HFFc6 (cell line): Measurements from ENCODE around the gene PAIP2. TPM values are rescaled to one million over a fixed set of nuclear protein-coding genes. Genes with fewer than 3 reads are reported as not detected.

Experiments
- DNase-seq: peaks from one replicate; pipeline ENCODE4 v3.0.0-alpha.2; 2018
- H3K27ac Mint-ChIP-seq: 2 replicates; pipeline ENCODE4 v1.8.0; 2020; ENCODE audit warnings: mild to moderate bottlenecking, mixed read lengths
- H3K27me3 Mint-ChIP-seq: 2 replicates; pipeline ENCODE4 v1.8.0; 2021; ENCODE audit warnings: mild to moderate bottlenecking, moderate library complexity, mixed read lengths; ENCODE audit not compliant: insufficient read depth
- H3K36me3 Mint-ChIP-seq: 2 replicates; pipeline ENCODE4 v1.8.0; 2021; ENCODE audit warnings: low read depth, mixed read lengths
- H3K4me1 Mint-ChIP-seq: 2 replicates; pipeline ENCODE4 v1.8.0; 2020; ENCODE audit warnings: low read depth, mixed read lengths
- H3K4me3 Mint-ChIP-seq: 2 replicates; pipeline ENCODE4 v1.8.0; 2020; ENCODE audit warnings: mild to moderate bottlenecking, moderate library complexity, mixed read lengths
- H3K9me3 Mint-ChIP-seq: 2 replicates; pipeline ENCODE4 v1.8.0; 2020; ENCODE audit warnings: mild to moderate bottlenecking, mixed read lengths
- total RNA-seq, 6 experiments: library from RNA; stranded (reverse); fragmentation: NEBNext Ultra II Directional; extraction: Animal tissue kit (Norgen Biotek cat#: 25700); gene quantifications; 2 replicates in 1 of 6; 3 replicates in 5 of 6; pipeline ENCODE4 v1.2.3, GENCODE V29; 2021
- TF ChIP-seq, protein P1 (sequence below): fragments of 200-600 bp; sonication (generic); IDR thresholded peaks from 2 replicates; pipeline ENCODE4 v1.5.0; 2021; ENCODE audit warnings: antibody characterized with exemption, mild to moderate bottlenecking

Gene PAIP2
- total RNA-seq, 6 experiments from 2014 or later, result 55.1 to 64.8 (median 59.8) TPM

DNA sequence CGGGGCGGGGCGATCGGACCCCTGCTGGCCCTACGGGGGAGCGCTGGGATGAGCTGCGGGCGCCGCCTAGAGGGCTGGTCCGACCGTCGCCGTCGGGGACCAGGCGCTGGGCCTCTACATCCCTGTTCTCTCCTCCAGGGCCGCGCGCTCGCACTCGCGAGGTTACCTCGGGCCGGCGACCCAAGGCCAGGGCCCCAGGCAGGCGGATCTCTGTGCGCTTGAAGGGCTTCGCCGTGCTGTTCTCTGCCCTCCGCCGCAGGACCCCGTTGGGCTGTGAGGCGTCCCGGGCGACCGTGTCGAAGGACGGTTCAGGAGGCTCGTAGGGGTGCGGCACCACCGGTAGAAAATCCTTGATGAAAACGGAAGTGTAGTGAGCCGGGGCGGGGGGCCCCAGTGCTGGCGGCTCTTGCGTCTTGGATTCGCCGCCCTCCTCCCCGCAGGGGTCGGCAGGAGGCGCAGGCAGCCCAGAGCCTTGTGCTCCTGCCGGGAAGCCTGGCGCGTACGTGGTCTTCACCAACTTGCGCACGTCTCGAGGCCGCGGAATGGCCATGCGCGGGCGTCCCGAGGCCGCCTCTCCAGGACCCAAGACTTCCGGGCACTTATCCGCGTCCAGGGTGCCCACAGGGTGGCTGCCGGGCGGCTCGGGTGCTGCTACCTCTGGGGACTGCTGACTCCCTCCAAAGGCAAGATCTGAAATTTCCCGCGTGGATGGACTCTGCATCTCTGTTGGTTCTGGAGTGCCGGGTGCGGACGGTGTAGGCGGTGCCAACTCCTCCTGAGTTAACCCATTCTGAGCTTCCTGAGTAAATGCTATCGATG, 51.2 kb downstream of the PAIP2 start:
- peak overlapping the region; percentile 71; the same call in 1 of the 2 replicates for H3K4me3 Mint-ChIP-seq
- H3K27me3 Mint-ChIP-seq, result peaks cover 6% of the 10 kb centered on the region
- peaks cover 7% of the 10 kb centered on the region for H3K36me3 Mint-ChIP-seq
- peaks cover 5% of the 10 kb centered on the region; the same call in 1 of the 2 replicates for H3K9me3 Mint-ChIP-seq
- H3K27ac Mint-ChIP-seq, result peak overlapping the region; percentile 65; the same call in 1 of the 2 replicates
- TF ChIP-seq, protein P1, sequence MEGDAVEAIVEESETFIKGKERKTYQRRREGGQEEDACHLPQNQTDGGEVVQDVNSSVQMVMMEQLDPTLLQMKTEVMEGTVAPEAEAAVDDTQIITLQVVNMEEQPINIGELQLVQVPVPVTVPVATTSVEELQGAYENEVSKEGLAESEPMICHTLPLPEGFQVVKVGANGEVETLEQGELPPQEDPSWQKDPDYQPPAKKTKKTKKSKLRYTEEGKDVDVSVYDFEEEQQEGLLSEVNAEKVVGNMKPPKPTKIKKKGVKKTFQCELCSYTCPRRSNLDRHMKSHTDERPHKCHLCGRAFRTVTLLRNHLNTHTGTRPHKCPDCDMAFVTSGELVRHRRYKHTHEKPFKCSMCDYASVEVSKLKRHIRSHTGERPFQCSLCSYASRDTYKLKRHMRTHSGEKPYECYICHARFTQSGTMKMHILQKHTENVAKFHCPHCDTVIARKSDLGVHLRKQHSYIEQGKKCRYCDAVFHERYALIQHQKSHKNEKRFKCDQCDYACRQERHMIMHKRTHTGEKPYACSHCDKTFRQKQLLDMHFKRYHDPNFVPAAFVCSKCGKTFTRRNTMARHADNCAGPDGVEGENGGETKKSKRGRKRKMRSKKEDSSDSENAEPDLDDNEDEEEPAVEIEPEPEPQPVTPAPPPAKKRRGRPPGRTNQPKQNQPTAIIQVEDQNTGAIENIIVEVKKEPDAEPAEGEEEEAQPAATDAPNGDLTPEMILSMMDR, result peak; percentile 65
- no peak for DNase-seq
- peaks cover 25% of the 10 kb centered on the region for H3K4me1 Mint-ChIP-seq

DNA sequence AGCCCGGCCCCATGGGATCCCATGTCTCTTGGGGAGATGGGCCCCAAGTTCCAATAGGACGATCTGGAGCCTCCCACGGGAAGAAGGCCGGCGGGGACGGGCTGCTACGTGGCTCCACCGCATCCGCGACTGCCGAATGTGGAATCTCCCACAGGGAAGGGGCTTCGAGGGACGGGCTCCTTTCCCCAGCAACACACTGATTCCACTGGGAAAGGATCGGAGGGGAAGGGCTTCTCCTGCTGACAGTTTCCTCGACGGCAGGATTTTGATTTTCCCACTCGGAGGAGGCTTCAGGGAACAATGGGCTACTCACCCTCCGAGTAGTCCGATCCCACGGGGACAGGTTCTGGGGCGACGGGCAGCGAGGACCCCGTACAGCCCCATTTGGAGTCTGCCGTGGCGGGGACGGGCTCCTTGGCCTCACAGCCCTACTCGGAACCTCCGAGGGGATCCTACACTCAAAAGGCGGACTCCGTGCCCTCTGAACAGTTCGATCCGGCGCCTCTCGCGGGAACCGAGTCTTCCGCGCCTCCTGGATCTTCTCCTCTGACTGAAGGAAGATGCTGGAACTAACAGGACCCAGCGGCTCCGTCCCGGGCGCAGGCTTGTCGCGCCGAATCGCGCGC, 52.0 kb downstream of the PAIP2 start:
- Mint-ChIP-seq H3K4me3 (peak overlapping the region; percentile 71; the same call in 1 of the 2 replicates), H3K4me1 (peaks cover 27% of the 10 kb centered on the region), H3K9me3 (peaks cover 5% of the 10 kb centered on the region; the same call in 1 of the 2 replicates), H3K36me3 (peaks cover 7% of the 10 kb centered on the region), H3K27me3 (peaks cover 6% of the 10 kb centered on the region), H3K27ac (peak overlapping the region; percentile 65; the same call in 1 of the 2 replicates)
- TF ChIP-seq, protein P1, result no peak
- no peak for DNase-seq

DNA sequence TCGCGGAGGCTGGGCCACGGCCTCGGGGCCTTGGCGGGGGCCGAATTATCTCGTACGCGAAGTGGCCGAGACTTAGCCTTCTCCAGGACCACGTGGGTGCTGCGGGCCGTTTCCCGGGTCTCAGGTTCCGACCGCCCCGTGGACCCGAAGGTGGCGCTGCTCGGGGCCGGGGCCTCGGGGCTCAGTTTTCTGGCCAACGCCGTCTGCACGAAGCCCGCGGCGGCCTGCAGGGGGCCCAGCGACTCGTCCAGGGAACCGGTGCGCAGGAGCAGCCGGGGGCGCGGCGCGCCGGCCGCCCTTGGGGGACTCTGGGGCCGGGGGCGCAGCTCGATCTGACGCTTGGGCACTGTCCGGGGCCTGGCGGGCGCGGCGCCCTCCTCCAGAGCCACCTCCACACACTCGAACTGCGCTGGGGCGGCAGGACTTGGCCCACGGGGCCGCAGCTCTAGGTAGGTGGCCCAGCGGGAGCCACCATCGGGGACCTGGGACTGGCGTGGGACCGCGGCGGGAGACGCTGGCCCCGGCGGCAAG, 52.5 kb downstream of the PAIP2 start:
- TF ChIP-seq, protein P1, result peak; percentile 71
- H3K36me3 Mint-ChIP-seq, result peaks cover 7% of the 10 kb centered on the region
- H3K27ac Mint-ChIP-seq, result no peak overlapping the region; the same call in 1 of the 2 replicates
- H3K4me1 Mint-ChIP-seq, result peaks cover 27% of the 10 kb centered on the region
- no peak for DNase-seq
- H3K27me3 Mint-ChIP-seq, result peaks cover 6% of the 10 kb centered on the region
- peaks cover 5% of the 10 kb centered on the region; the same call in 1 of the 2 replicates for H3K9me3 Mint-ChIP-seq
- H3K4me3 Mint-ChIP-seq, result no peak overlapping the region; the same call in 1 of the 2 replicates

DNA sequence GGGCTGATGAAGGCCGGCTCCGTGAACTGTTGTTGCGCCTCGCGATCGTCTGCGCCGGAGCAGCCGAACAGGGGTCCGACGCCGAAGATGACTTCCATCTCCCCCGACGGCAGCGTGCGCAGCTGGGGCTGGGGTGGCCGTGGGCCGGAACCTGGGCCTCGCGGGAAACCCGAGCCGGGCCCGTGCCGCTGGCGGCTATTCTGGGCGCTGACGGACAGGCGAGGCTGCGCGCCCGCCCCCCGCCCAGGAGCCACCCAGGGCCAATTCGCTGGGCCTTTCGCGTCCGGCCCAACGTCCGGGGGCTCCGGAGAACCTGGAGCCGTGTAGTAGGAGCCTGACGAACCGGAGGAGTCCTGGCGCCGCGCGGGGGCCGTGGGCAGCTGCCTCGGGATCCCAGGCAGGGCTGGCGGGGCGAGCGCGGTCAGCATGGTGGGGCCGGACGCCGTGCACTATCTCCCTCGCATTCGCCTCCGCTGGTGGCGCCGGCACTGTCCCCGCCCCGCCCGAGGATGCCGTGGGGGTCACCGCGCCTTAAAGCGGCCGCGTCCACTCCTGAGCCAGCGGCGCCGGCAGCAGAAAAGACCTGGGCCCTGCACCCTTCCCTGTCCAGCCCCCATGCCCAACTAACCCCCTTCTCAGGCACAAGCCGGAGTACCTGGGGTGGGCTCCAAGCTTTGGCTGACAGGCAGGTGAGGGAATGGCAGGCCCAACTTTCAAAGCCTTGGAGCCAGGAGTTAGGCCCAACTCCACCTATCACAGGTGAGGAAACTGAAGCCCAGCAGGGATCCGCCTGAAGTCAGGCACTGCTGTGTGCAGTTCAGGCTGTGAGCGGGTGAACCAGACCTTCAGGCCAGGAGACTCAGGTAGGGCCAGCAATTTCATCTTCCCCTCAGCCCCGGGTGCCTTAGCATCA, 53.3 kb downstream of the PAIP2 start, which contains the start of gene PROB1:
TSS of gene PROB1 (minus strand) at position 451 of the 913 bp plus-strand sequence. CDS start at position 428, 23 bp downstream.
- Mint-ChIP-seq H3K27me3 (peaks cover 6% of the 10 kb centered on the region), H3K27ac (no peak within 1 kb of the TSS; the same call in 1 of the 2 replicates), H3K9me3 (peaks cover 5% of the 10 kb centered on the region; the same call in 1 of the 2 replicates), H3K4me3 (peak within 1 kb of the TSS; percentile 24; the same call in 1 of the 2 replicates), H3K36me3 (peaks cover 7% of the 10 kb centered on the region), H3K4me1 (peaks cover 27% of the 10 kb centered on the region)
- no peak for DNase-seq
- TF ChIP-seq, protein P1, result no peak
